ENCODE measurements around the gene PPM1D. TPM values are rescaled to one million over a fixed set of nuclear protein-coding genes. Genes with fewer than 3 reads are reported as not detected.

The PPM1D gene
- total RNA-seq, 1 donor = 15.5 TPM

- no peak for TF ChIP-seq CTCF (IDR thresholded peaks at IDR 0.05; ENCODE audit: insufficient read depth, low read depth, low read length)
- DNase-seq (ENCODE audit: low read depth) = no peak
- no peak overlapping the region for H3K4me3 ChIP-seq (ENCODE audit: low read depth, low read length)
Observed at GRCh38 chr17:60641126-60641525, 41.1 kb downstream of the PPM1D start.

GRCh38 chr17:60641810-60642220 lies 41.8 kb downstream of the PPM1D start:
- DNase-seq (ENCODE audit: low read depth) = peak; percentile 88
- TF ChIP-seq CTCF (IDR thresholded peaks at IDR 0.05; ENCODE audit: insufficient read depth, low read depth, low read length) = peak; percentile 53
- no peak overlapping the region for H3K4me3 ChIP-seq (ENCODE audit: low read depth, low read length)

GRCh38 chr17:60645918-60646523 lies 46.0 kb downstream of the PPM1D start:
- H3K4me3 ChIP-seq (ENCODE audit: low read depth, low read length) = no peak overlapping the region
- DNase-seq (ENCODE audit: low read depth) = no peak
- no peak for TF ChIP-seq CTCF (IDR thresholded peaks at IDR 0.05; ENCODE audit: insufficient read depth, low read depth, low read length)

GRCh38 chr17:60646701-60647100 lies 46.7 kb downstream of the PPM1D start:
- TF ChIP-seq CTCF (IDR thresholded peaks at IDR 0.05; ENCODE audit: insufficient read depth, low read depth, low read length) = no peak
- DNase-seq (ENCODE audit: low read depth) = no peak
- H3K4me3 ChIP-seq (ENCODE audit: low read depth, low read length) = no peak overlapping the region

- TF ChIP-seq CTCF (IDR thresholded peaks at IDR 0.05; ENCODE audit: insufficient read depth, low read depth, low read length) = no peak
- no peak overlapping the region for H3K4me3 ChIP-seq (ENCODE audit: low read depth, low read length)
- DNase-seq (ENCODE audit: low read depth) = no peak
Observed at GRCh38 chr17:60647705-60648104, 47.7 kb downstream of the PPM1D start.

- peak; percentile 56 for DNase-seq (ENCODE audit: low read depth)
- no peak for TF ChIP-seq CTCF (IDR thresholded peaks at IDR 0.05; ENCODE audit: insufficient read depth, low read depth, low read length)
- no peak overlapping the region for H3K4me3 ChIP-seq (ENCODE audit: low read depth, low read length)
Observed at GRCh38 chr17:60652454-60653247, 52.7 kb downstream of the PPM1D start.

Measured in fibroblast of villous mesenchyme (primary cell).